ENCODE data around the gene SYCE3.

SYCE3 gene

GRCh38 chr22:50606946-50607658, 44.4 kb upstream of the SYCE3 start:
- Histone ChIP-seq H3K9ac (ENCODE audit: low read depth in 1 of 2, low read length in 2 of 2) (no peak overlapping the region), H3K27ac (ENCODE audit: low read depth in 2 of 2, low read length in 2 of 2) (no peak overlapping the region), H3K9me3 (ENCODE audit: control insufficient read depth in 2 of 2, low read length in 2 of 2) (no peaks in the 10 kb centered on the region), H3K36me3 (ENCODE audit: control insufficient read depth in 2 of 2, insufficient read depth in 2 of 2, low read length in 2 of 2) (no peaks in the 10 kb centered on the region), H3K4me3 (ENCODE audit: low read length in 2 of 2) (no peak overlapping the region), H3K27me3 (ENCODE audit: control insufficient read depth in 2 of 2, insufficient read depth in 2 of 2, low read length in 2 of 2) (peaks cover 10 to 14% of the 10 kb centered on the region in 2 donors), H3K4me1 (ENCODE audit: control insufficient read depth in 2 of 2, insufficient read depth in 2 of 2, low read length in 2 of 2) (no peaks in the 10 kb centered on the region)

- peaks cover 12 to 19% of the 10 kb centered on the region in 2 donors for H3K27me3 ChIP-seq (ENCODE audit: control insufficient read depth in 2 of 2, insufficient read depth in 2 of 2, low read length in 2 of 2)
- no peaks in the 10 kb centered on the region for H3K36me3 ChIP-seq (ENCODE audit: control insufficient read depth in 2 of 2, insufficient read depth in 2 of 2, low read length in 2 of 2)
Measured at GRCh38 chr22:50606165-50606945, 43.6 kb upstream of the SYCE3 start.

GRCh38 chr22:50605613-50606074, 42.9 kb upstream of the SYCE3 start:
- Histone ChIP-seq H3K4me3 (ENCODE audit: low read length in 2 of 2) (no peak overlapping the region), H3K9ac (ENCODE audit: low read depth in 1 of 2, low read length in 2 of 2) (no peak overlapping the region), H3K36me3 (ENCODE audit: control insufficient read depth in 2 of 2, insufficient read depth in 2 of 2, low read length in 2 of 2) (no peaks in the 10 kb centered on the region), H3K4me1 (ENCODE audit: control insufficient read depth in 2 of 2, insufficient read depth in 2 of 2, low read length in 2 of 2) (no peaks in the 10 kb centered on the region), H3K27ac (ENCODE audit: low read depth in 2 of 2, low read length in 2 of 2) (no peak overlapping the region), H3K27me3 (ENCODE audit: control insufficient read depth in 2 of 2, insufficient read depth in 2 of 2, low read length in 2 of 2) (peaks cover 12 to 19% of the 10 kb centered on the region in 2 donors), H3K9me3 (ENCODE audit: control insufficient read depth in 2 of 2, low read length in 2 of 2) (no peaks in the 10 kb centered on the region)

More at GRCh38 chr22:50606165-50606945, 43.6 kb upstream of the SYCE3 start:
- Histone ChIP-seq H3K9me3 (ENCODE audit: control insufficient read depth in 2 of 2, low read length in 2 of 2) (no peaks in the 10 kb centered on the region), H3K4me1 (ENCODE audit: control insufficient read depth in 2 of 2, insufficient read depth in 2 of 2, low read length in 2 of 2) (no peaks in the 10 kb centered on the region), H3K27ac (ENCODE audit: low read depth in 2 of 2, low read length in 2 of 2) (no peak overlapping the region), H3K4me3 (ENCODE audit: low read length in 2 of 2) (no peak overlapping the region), H3K9ac (ENCODE audit: low read depth in 1 of 2, low read length in 2 of 2) (no peak overlapping the region)

- Histone ChIP-seq H3K36me3 (ENCODE audit: control insufficient read depth in 2 of 2, insufficient read depth in 2 of 2, low read length in 2 of 2) (no peaks in the 10 kb centered on the region), H3K9me3 (ENCODE audit: control insufficient read depth in 2 of 2, low read length in 2 of 2) (no peaks in the 10 kb centered on the region), H3K27ac (ENCODE audit: low read depth in 2 of 2, low read length in 2 of 2) (no peak overlapping the region), H3K4me1 (ENCODE audit: control insufficient read depth in 2 of 2, insufficient read depth in 2 of 2, low read length in 2 of 2) (no peaks in the 10 kb centered on the region), H3K4me3 (ENCODE audit: low read length in 2 of 2) (no peak overlapping the region), H3K9ac (ENCODE audit: low read depth in 1 of 2, low read length in 2 of 2) (no peak overlapping the region), H3K27me3 (ENCODE audit: control insufficient read depth in 2 of 2, insufficient read depth in 2 of 2, low read length in 2 of 2) (peaks cover 12 to 20% of the 10 kb centered on the region in 2 donors)
Measured at GRCh38 chr22:50605002-50605612, 42.4 kb upstream of the SYCE3 start.

GRCh38 chr22:50604256-50605001, 41.7 kb upstream of the SYCE3 start:
- Histone ChIP-seq H3K36me3 (ENCODE audit: control insufficient read depth in 2 of 2, insufficient read depth in 2 of 2, low read length in 2 of 2) (no peaks in the 10 kb centered on the region), H3K9me3 (ENCODE audit: control insufficient read depth in 2 of 2, low read length in 2 of 2) (no peaks in the 10 kb centered on the region), H3K9ac (ENCODE audit: low read depth in 1 of 2, low read length in 2 of 2) (no peak overlapping the region), H3K4me3 (ENCODE audit: low read length in 2 of 2) (no peak overlapping the region), H3K4me1 (ENCODE audit: control insufficient read depth in 2 of 2, insufficient read depth in 2 of 2, low read length in 2 of 2) (no peaks in the 10 kb centered on the region), H3K27ac (ENCODE audit: low read depth in 2 of 2, low read length in 2 of 2) (no peak overlapping the region), H3K27me3 (ENCODE audit: control insufficient read depth in 2 of 2, insufficient read depth in 2 of 2, low read length in 2 of 2) (peaks cover 16 to 24% of the 10 kb centered on the region in 2 donors)

- H3K9ac ChIP-seq (ENCODE audit: low read depth in 1 of 2, low read length in 2 of 2), result no peak overlapping the region
- no peaks in the 10 kb centered on the region for H3K9me3 ChIP-seq (ENCODE audit: control insufficient read depth in 2 of 2, low read length in 2 of 2)
- peaks cover 16 to 24% of the 10 kb centered on the region in 2 donors for H3K27me3 ChIP-seq (ENCODE audit: control insufficient read depth in 2 of 2, insufficient read depth in 2 of 2, low read length in 2 of 2)
- no peak overlapping the region for H3K27ac ChIP-seq (ENCODE audit: low read depth in 2 of 2, low read length in 2 of 2)
- H3K4me1 ChIP-seq (ENCODE audit: control insufficient read depth in 2 of 2, insufficient read depth in 2 of 2, low read length in 2 of 2), result no peaks in the 10 kb centered on the region
- no peak overlapping the region for H3K4me3 ChIP-seq (ENCODE audit: low read length in 2 of 2)
- H3K36me3 ChIP-seq (ENCODE audit: control insufficient read depth in 2 of 2, insufficient read depth in 2 of 2, low read length in 2 of 2), result no peaks in the 10 kb centered on the region
Measured at GRCh38 chr22:50603511-50604255, 41.0 kb upstream of the SYCE3 start.

GRCh38 chr22:50602338-50602700, 39.6 kb upstream of the SYCE3 start:
- peaks cover 16 to 22% of the 10 kb centered on the region in 2 donors for H3K27me3 ChIP-seq (ENCODE audit: control insufficient read depth in 2 of 2, insufficient read depth in 2 of 2, low read length in 2 of 2)
- H3K9ac ChIP-seq (ENCODE audit: low read depth in 1 of 2, low read length in 2 of 2), result no peak overlapping the region

GRCh38 chr22:50601669-50602337, 39.1 kb upstream of the SYCE3 start:
- Histone ChIP-seq H3K9me3 (ENCODE audit: control insufficient read depth in 2 of 2, low read length in 2 of 2) (no peaks in the 10 kb centered on the region), H3K4me1 (ENCODE audit: control insufficient read depth in 2 of 2, insufficient read depth in 2 of 2, low read length in 2 of 2) (no peaks in the 10 kb centered on the region), H3K36me3 (ENCODE audit: control insufficient read depth in 2 of 2, insufficient read depth in 2 of 2, low read length in 2 of 2) (no peaks in the 10 kb centered on the region), H3K9ac (ENCODE audit: low read depth in 1 of 2, low read length in 2 of 2) (no peak overlapping the region), H3K4me3 (ENCODE audit: low read length in 2 of 2) (no peak overlapping the region), H3K27me3 (ENCODE audit: control insufficient read depth in 2 of 2, insufficient read depth in 2 of 2, low read length in 2 of 2) (peaks cover 16 to 22% of the 10 kb centered on the region in 2 donors), H3K27ac (ENCODE audit: low read depth in 2 of 2, low read length in 2 of 2) (no peak overlapping the region)

More at GRCh38 chr22:50602338-50602700, 39.6 kb upstream of the SYCE3 start:
- Histone ChIP-seq H3K27ac (ENCODE audit: low read depth in 2 of 2, low read length in 2 of 2) (no peak overlapping the region), H3K4me1 (ENCODE audit: control insufficient read depth in 2 of 2, insufficient read depth in 2 of 2, low read length in 2 of 2) (no peaks in the 10 kb centered on the region), H3K36me3 (ENCODE audit: control insufficient read depth in 2 of 2, insufficient read depth in 2 of 2, low read length in 2 of 2) (no peaks in the 10 kb centered on the region), H3K9me3 (ENCODE audit: control insufficient read depth in 2 of 2, low read length in 2 of 2) (no peaks in the 10 kb centered on the region), H3K4me3 (ENCODE audit: low read length in 2 of 2) (no peak overlapping the region)

All from mucosa of rectum (tissue), 2 donors.